KMS-11 (cell line): Measurements from ENCODE around the gene NUCB2.
"Not testable (repeated sequence)": the region's sequence is repeated elsewhere in the genome, so short reads cannot be mapped to it uniquely, and the experiment has no call there.

ENCODE experiments used
- H2AFZ ChIP-seq: fragments of 200-600 bp; sonication (generic); 2 replicates; pipeline ENCODE4 v1.6.1; 2016; ENCODE audit warnings: antibody characterized with exemption, mixed run types, low read depth
- H3K27ac ChIP-seq: fragments of 200-600 bp; sonication (generic); 2 replicates; pipeline ENCODE4 v1.6.1; 2016; ENCODE audit warnings: mild to moderate bottlenecking, mixed run types
- H3K27me3 ChIP-seq: fragments of 200-600 bp; sonication (generic); 2 replicates; pipeline ENCODE4 v1.6.1; 2017; ENCODE audit warnings: mild to moderate bottlenecking, low read depth, mixed run types, moderate library complexity; ENCODE audit not compliant: insufficient read depth
- H3K36me3 ChIP-seq: fragments of 200-600 bp; sonication (generic); 2 replicates; pipeline ENCODE4 v1.6.1; 2017; ENCODE audit warnings: mild to moderate bottlenecking, mixed run types; ENCODE audit not compliant: insufficient read depth
- H3K4me1 ChIP-seq: fragments of 200-600 bp; sonication (generic); 2 replicates; pipeline ENCODE4 v1.6.1; 2016; ENCODE audit warnings: mild to moderate bottlenecking, low read depth, mixed run types; ENCODE audit not compliant: poor library complexity, severe bottlenecking
- H3K4me2 ChIP-seq: fragments of 200-600 bp; sonication (generic); 2 replicates; pipeline ENCODE4 v1.7.0; 2016; ENCODE audit warnings: mild to moderate bottlenecking, mixed run types
- H3K4me3 ChIP-seq: fragments of 200-600 bp; sonication (generic); IDR thresholded peaks from 2 replicates; pipeline ENCODE4 v1.6.1; 2017; ENCODE audit warnings: low read depth, low read length, mixed read lengths; ENCODE audit not compliant: insufficient read depth
- H3K79me2 ChIP-seq: fragments of 200-600 bp; sonication (generic); 2 replicates; pipeline ENCODE4 v1.6.1; 2016; ENCODE audit warnings: low read depth, mixed run types; ENCODE audit not compliant: insufficient read depth
- H3K9ac ChIP-seq: fragments of 200-600 bp; sonication (generic); 2 replicates; pipeline ENCODE4 v1.6.1; 2016; ENCODE audit warnings: mild to moderate bottlenecking, mixed run types
- H4K20me1 ChIP-seq: fragments of 200-600 bp; sonication (generic); 2 replicates; pipeline ENCODE4 v1.6.1; 2016; ENCODE audit warnings: mild to moderate bottlenecking, mixed run types; ENCODE audit not compliant: insufficient read depth
- CTCF ChIP-seq: fragments of 200-600 bp; sonication (generic); conservative IDR thresholded peaks from 2 replicates; pipeline ENCODE4 v1.6.1; 2017; ENCODE audit warnings: low read depth, mild to moderate bottlenecking, antibody characterized with exemption, low read length, moderate library complexity, mixed read lengths

The NUCB2 gene

GRCh38 chr11:17233101-17233500, 43.4 kb upstream of the NUCB2 start:
- no peak for TF ChIP-seq CTCF
- no peak overlapping the region for H3K27ac ChIP-seq
- H3K4me2 ChIP-seq: no peak overlapping the region
- no peak overlapping the region for H2AFZ ChIP-seq
- no peak overlapping the region for H3K4me3 ChIP-seq
- no peaks in the 10 kb centered on the region for H4K20me1 ChIP-seq
- H3K27me3 ChIP-seq: peaks cover 16% of the 10 kb centered on the region
- H3K36me3 ChIP-seq: no peaks in the 10 kb centered on the region
- H3K9ac ChIP-seq: no peak overlapping the region
- H3K4me1 ChIP-seq: peaks cover 29% of the 10 kb centered on the region
- H3K79me2 ChIP-seq: no peaks in the 10 kb centered on the region

GRCh38 chr11:17238377-17238776, 38.2 kb upstream of the NUCB2 start:
- Histone ChIP-seq H3K79me2 (no peaks in the 10 kb centered on the region), H4K20me1 (no peaks in the 10 kb centered on the region), H3K4me3 (no peak overlapping the region), H3K27ac (no peak overlapping the region), H3K36me3 (no peaks in the 10 kb centered on the region), H2AFZ (no peak overlapping the region), H3K9ac (no peak overlapping the region), H3K4me1 (peaks cover 1% of the 10 kb centered on the region), H3K4me2 (no peak overlapping the region), H3K27me3 (peaks cover 3% of the 10 kb centered on the region)
- no peak for TF ChIP-seq CTCF

- not testable (repeated sequence) for H3K79me2 ChIP-seq, H3K4me2 ChIP-seq, H3K27ac ChIP-seq, H4K20me1 ChIP-seq, H2AFZ ChIP-seq, H3K27me3 ChIP-seq, H3K4me3 ChIP-seq, H3K9ac ChIP-seq, H3K36me3 ChIP-seq
- H3K4me1 ChIP-seq: peaks cover 15% of the 10 kb centered on the region
These were observed 36.6 kb upstream of the NUCB2 start for GRCh38 chr11:17239927-17240326.

GRCh38 chr11:17240780-17241179, 35.8 kb upstream of the NUCB2 start:
- no peak for TF ChIP-seq CTCF
- Histone ChIP-seq H3K4me3 (no peak overlapping the region), H3K79me2 (no peaks in the 10 kb centered on the region), H3K4me1 (peaks cover 15% of the 10 kb centered on the region), H3K9ac (no peak overlapping the region), H2AFZ (no peak overlapping the region), H3K36me3 (no peaks in the 10 kb centered on the region), H4K20me1 (no peaks in the 10 kb centered on the region), H3K27ac (no peak overlapping the region), H3K4me2 (no peak overlapping the region), H3K27me3 (peaks cover 12% of the 10 kb centered on the region)

- H4K20me1 ChIP-seq, H3K36me3 ChIP-seq, H3K4me3 ChIP-seq, H2AFZ ChIP-seq, H3K27ac ChIP-seq, H3K9ac ChIP-seq, H3K4me2 ChIP-seq, H3K79me2 ChIP-seq: not testable (repeated sequence)
- Histone ChIP-seq H3K4me1 (peaks cover 15% of the 10 kb centered on the region), H3K27me3 (peaks cover 12% of the 10 kb centered on the region)
These were observed 33.6 kb upstream of the NUCB2 start for GRCh38 chr11:17242954-17243353.
